Vein endothelial cell (primary cell): Measurements from ENCODE around the gene CCDC71. TPM values are rescaled to one million over a fixed set of nuclear protein-coding genes. Genes with fewer than 3 reads are reported as not detected.

ENCODE experiments used
- total RNA-seq: library from RNA; depleted of rRNA; stranded (reverse); fragments of >200 nt; gene quantifications from 2 replicates; pipeline ENCODE4 v1.2.3, GENCODE V29; 2012

The CCDC71 gene
- 23.6 and 31.0 TPM in 2 replicates for total RNA-seq

DNA sequence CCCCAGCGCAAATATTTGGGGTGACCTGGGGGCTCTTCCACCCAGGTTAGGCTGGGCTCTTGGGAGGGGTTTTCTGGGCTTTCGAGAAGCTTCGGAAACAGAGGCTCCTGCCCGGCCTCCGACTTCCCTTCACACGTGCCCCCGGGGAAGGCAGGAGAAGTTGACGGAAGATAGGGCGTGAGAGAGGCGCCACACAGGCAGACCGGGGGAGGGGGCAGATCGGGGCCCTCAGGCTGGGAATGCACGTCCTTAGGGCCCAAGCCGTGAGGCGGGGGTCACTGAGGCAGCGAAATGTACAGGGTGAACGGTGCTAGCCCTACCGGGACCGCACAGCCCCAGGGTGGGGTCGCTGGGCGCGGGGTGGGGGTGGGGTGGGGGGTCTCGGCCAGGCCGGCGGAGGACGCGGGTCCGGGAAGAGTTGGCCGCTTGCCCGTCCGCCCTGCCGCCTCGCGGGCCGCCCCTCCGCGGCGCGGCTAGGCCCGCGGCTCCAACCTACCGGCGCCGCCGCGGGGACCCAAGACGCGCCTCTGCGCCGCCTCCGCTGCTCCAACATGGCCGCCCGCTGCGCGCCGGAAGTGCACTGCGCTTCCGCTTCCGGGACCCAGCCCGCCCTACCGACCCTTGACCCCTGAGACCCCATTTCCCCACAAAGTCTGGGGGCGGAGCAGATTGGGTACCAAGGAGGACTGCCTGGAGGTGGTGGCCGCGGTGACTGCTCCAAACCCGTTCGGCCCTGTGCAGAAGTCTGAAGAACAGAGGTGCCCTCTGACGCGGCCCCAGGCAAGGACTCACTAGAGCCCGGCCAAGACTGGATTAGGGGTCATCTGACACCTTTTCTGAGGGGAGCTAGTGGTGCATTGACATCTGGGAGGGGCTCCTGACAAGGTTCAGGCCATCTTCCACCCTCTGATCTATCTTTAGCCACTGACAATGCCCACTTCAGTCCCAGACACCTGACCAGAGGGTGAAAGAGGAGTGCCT is at the start of gene CCDC71:
Gene CCDC71, minus strand, starts transcription at position 561 of the 981 bp plus-strand sequence. CDS start 2,123 bp downstream, outside the sequence.

DNA sequence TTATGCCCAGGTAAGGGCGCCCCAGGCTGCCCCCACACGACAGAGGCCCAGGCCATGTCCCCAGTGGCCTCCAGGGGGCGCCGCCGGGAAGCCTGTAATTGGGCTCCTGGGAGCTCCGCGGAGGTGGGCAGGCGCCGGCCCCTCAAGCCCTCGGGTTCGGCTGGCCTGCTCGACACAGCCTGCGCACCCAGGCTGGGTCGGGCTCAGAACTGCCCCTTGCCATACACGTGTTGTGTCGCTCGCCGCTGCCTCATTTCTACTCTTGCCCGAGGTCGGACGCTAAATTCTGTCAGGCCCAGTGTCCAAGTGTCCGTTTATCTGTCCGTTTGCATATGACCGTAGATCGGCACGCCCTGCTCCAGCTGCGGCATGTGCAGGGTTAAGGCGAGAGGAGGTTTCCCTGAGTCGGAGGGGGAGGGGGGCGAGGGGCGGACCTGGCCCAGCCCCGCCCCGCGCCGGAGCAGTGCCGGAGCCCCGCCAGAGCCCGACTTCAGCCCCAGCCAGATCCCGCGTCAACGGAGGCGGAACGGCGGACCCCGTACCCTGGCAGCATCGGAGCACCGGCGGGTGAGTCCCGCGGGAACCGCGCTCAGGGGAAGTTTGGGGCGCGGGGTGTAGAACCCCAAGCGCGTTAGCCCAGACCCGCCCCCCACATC is 5.1 kb upstream of the CCDC71 start, which contains the start of gene KLHDC8B:
Gene KLHDC8B, plus strand, starts transcription at position 480 of the 656 bp plus-strand sequence. CDS start 1,172 bp downstream, outside the sequence.

DNA sequence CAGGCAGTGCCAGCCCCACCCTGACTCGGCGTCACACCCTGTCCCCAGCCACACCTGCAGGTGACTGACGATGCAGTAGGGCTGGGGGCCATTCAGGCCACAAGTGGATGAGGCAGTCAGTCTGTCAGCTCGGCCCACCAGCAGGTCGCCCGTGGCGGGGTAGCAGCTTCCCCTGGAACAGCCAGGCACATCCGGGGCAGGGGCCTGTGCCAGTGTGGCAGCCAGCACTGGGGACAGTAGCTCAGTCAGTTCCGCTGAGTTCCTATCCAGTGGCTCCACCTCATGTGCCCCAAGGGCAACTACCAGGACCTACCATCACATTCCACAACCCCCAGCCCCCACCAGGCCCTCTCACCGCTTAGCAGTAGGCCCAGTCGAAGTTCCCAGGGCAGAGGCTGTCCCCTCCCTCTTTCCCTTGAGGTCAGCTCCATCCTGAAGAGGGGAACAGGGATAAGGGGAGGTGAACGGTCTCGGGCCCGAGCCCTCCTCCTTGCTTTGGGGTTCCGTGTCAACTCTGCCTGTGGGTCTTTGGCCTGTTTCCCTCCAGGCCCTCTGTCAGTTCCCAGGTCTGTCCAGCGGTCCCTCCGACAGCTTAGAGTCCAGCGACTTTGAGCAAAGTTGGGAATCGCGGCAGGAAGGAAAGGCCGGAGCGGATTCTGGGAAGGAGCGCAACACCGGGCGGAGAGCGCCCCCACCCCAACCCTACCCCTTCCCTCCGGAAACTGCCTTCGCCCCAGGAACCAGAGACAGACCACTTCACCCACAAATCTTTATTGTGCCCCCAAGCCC is 33.5 kb downstream of the CCDC71 start, which contains the start of gene LAMB2:
Gene LAMB2, minus strand, starts transcription at position 614 of the 789 bp plus-strand sequence. Its CDS starts 183 bp downstream, at position 431.

DNA sequence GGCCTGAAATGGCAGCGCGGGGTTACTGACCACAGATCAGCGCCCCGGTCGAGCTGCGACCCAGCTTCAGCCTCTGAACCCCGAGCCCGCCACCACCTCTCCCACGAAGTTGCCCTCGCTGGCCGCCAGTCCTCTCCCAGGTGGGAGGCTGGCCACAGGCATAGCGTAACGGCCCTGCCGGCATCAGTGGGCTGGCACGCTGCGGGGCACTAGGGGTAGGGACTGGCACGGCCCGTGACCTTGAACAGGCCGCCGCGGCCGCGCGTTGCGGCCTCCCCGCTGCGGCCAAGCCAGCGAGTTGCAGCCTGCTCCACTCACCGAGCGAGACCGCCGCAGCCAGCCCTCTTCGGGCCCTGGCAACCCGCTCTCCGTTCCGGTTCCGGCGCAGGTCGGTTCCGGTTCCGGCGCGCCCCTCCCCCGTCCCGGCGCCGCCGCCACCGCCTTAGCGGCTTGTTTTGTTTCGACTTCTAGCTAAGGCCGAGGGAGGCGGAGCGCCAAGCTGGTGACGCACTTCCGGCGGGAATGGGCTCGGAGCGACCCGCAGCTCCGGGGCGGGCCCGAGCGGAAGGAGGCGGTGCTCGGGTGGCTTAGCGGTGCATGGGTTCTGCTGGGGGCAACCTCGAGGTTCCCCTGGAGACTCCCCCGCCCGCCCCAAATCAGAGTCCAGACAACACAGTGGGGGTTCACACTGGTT is 45.5 kb downstream of the CCDC71 start, which contains the start of gene USP19:
Gene USP19, minus strand, starts transcription at position 386 of the 694 bp plus-strand sequence. CDS start 1,678 bp downstream, outside the sequence.

Other genes starting within 250 kb of the CCDC71 start
- gene ARIH2, start 247.5 kb downstream of the CCDC71 start, total RNA-seq: 70.8 and 74.8 TPM in 2 replicates
- 9.9 and 16.7 TPM in 2 replicates for gene P4HTM, start 176.1 kb downstream of the CCDC71 start, total RNA-seq
- gene WDR6, start 158.9 kb downstream of the CCDC71 start, total RNA-seq: 91.5 and 96.8 TPM in 2 replicates
- 36.5 and 43.1 TPM in 2 replicates for gene DALRD3, start 147.8 kb downstream of the CCDC71 start, total RNA-seq
- gene NDUFAF3, start 144.2 kb downstream of the CCDC71 start, total RNA-seq: 35.7 and 57.2 TPM in 2 replicates
- 292 and 320 TPM in 2 replicates for gene IMPDH2, start 136.9 kb downstream of the CCDC71 start, total RNA-seq
- 149 and 274 TPM in 2 replicates for gene QRICH1, start 72.3 kb downstream of the CCDC71 start, total RNA-seq
- gene QARS1, start 61.6 kb downstream of the CCDC71 start, total RNA-seq: 374 and 481 TPM in 2 replicates
- 29.6 and 30.1 TPM in 2 replicates for gene USP19, start 45.5 kb downstream of the CCDC71 start, total RNA-seq
- gene LAMB2, start 33.3 kb downstream of the CCDC71 start, total RNA-seq: 255 and 353 TPM in 2 replicates
- gene KLHDC8B, start 5.3 kb upstream of the CCDC71 start, total RNA-seq: 35.9 and 37.5 TPM in 2 replicates
- gene C3orf62, start 110.9 kb upstream of the CCDC71 start, total RNA-seq: 0.98 and 1.9 TPM in 2 replicates
- 25.2 and 27.6 TPM in 2 replicates for gene USP4, start 173.7 kb upstream of the CCDC71 start, total RNA-seq
- gene GPX1, start 192.0 kb upstream of the CCDC71 start, total RNA-seq: 353 and 398 TPM in 2 replicates
- gene RHOA, start 245.6 kb upstream of the CCDC71 start, total RNA-seq: 712 and 751 TPM in 2 replicates
- 14.4 and 22.1 TPM in 2 replicates for gene TCTA, start 246.1 kb upstream of the CCDC71 start, total RNA-seq